ENCODE measurements around the gene LTB4R. TPM values are rescaled to one million over a fixed set of nuclear protein-coding genes. Genes with fewer than 3 reads are reported as not detected.

LTB4R gene
- polyA plus RNA-seq, 1 experiment = 0.98 TPM

DNA sequence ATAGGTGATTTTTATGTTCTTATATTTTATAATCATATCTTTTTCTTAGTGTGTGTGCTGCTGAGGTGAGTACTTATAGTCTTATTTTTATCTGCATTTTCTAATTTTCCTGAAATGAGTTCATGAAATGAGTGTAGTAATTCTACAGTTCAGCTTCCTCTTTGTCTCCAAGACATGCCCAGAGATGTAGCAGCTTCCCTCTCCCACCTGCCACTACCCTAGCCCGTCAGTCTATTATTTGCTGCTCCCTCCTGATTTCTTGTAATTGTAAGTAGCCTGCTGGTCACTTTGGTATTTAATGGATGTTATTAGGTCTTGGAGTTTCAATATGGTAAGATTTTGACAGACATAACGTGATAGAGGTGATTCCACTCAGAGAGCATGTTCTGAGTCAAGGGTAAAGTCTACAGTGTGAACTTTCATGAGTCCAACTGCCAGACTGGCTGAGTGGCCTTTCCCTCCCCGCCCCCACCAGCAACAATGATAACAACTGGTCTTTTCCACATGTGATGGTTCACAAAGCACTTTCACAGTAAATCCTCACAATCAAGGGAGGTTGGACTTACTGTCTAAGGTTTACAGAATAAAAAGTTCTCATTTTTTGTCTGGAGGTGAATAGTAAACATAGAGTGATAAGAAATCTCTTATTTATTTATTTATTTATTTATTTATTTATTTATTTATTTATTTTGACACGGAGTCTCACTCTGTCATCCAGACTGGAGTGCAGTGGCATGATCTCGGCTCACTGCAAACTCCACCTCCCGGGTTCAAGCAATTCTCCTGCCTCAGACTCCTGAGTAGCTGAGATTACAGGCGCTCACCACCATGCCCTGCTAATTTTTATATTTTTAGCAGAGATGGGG lies 32.7 kb downstream of the LTB4R start:
- DNase-seq (ENCODE audit: low read depth, low spot score) = no peak
- CTCF ChIA-PET = interaction anchor here (0.9 to 5.7 kb wide), 3 partner anchors 10 to 92 kb away, joined by 3 to 74 read pairs (median 7); partner anchors contain the start of gene ADCY4

DNA sequence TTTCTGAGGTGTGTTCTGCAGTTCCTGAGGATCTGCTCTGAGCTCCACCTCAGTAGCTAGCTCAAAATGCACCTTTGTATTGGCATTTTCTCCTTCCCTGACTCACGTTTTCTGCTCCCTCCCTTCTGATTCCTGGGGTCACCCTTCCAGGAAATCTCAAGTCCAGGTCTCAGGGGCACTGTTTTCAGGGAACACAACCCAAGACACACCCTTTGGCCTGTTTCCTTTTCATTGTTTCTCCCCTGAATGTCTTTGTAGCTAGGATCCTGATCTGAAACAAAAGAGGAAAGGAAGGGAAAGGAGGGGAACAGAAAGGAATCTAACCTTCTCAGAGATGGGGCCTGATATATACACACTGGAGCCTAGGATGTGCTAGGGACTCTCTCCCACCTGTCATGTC lies 35.8 kb downstream of the LTB4R start:
- CTCF ChIA-PET = interaction anchor here (0.6 to 5.7 kb wide), 7 partner anchors 13 to 150 kb away, joined by 6 to 74 read pairs (median 8); partner anchors contain the start of gene ADCY4
- no peak overlapping the region for H3K27ac ChIP-seq (ENCODE audit: low read depth, low read length)
- no peak overlapping the region for H3K4me3 ChIP-seq (ENCODE audit: low read depth, low read length)
- POLR2A ChIA-PET = interaction anchor here (1.2 kb wide), 1 partner anchor 14 kb away, joined by 3 read pairs; no protein-coding TSS in a partner anchor
- TF ChIP-seq, protein P1, sequence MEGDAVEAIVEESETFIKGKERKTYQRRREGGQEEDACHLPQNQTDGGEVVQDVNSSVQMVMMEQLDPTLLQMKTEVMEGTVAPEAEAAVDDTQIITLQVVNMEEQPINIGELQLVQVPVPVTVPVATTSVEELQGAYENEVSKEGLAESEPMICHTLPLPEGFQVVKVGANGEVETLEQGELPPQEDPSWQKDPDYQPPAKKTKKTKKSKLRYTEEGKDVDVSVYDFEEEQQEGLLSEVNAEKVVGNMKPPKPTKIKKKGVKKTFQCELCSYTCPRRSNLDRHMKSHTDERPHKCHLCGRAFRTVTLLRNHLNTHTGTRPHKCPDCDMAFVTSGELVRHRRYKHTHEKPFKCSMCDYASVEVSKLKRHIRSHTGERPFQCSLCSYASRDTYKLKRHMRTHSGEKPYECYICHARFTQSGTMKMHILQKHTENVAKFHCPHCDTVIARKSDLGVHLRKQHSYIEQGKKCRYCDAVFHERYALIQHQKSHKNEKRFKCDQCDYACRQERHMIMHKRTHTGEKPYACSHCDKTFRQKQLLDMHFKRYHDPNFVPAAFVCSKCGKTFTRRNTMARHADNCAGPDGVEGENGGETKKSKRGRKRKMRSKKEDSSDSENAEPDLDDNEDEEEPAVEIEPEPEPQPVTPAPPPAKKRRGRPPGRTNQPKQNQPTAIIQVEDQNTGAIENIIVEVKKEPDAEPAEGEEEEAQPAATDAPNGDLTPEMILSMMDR (IDR thresholded peaks at IDR 0.05; ENCODE audit: low read depth, low read length) = no peak
- H3K27me3 ChIP-seq (ENCODE audit: control insufficient read depth, insufficient read depth, low read length) = peaks cover 48% of the 10 kb centered on the region
- no peaks in the 10 kb centered on the region for H3K9me3 ChIP-seq (ENCODE audit: control insufficient read depth, insufficient read depth, low read length)
- no peak for DNase-seq (ENCODE audit: low read depth, low spot score)

More for the DNA sequence above, 32.7 kb downstream of the LTB4R start:
- TF ChIP-seq, protein P1 (IDR thresholded peaks at IDR 0.05; ENCODE audit: low read depth, low read length) = no peak
- H3K4me3 ChIP-seq (ENCODE audit: low read depth, low read length) = no peak overlapping the region
- peaks cover 62% of the 10 kb centered on the region for H3K27me3 ChIP-seq (ENCODE audit: control insufficient read depth, insufficient read depth, low read length)
- H3K27ac ChIP-seq (ENCODE audit: low read depth, low read length) = no peak overlapping the region
- no peaks in the 10 kb centered on the region; the same call in 1 of the 2 replicates for H3K9me3 ChIP-seq (ENCODE audit: control insufficient read depth, insufficient read depth, low read length)
- POLR2A ChIA-PET = no interaction called here

DNA sequence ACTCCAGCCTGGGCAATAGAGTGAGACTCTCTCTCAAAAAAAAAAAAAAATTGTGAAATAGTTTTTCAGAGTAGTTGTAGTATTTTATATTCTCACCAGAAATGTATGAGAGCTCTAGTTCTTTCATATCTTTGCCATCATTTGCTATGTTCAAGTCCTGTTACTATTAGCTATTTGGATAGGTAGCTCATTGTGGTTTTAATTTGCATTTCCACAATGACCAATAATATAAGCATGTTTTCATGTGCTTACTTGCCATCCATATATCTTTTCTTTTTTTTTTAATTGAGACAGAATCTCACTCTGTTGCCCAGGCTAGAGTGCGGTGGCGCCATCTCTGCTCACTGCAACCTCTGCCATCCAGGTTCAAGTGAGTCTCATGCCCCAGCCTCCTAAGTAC lies 36.9 kb downstream of the LTB4R start:
- Histone ChIP-seq H3K4me3 (ENCODE audit: low read depth, low read length) (no peak overlapping the region), H3K27ac (ENCODE audit: low read depth, low read length) (no peak overlapping the region), H3K9me3 (ENCODE audit: control insufficient read depth, insufficient read depth, low read length) (no peaks in the 10 kb centered on the region), H3K27me3 (ENCODE audit: control insufficient read depth, insufficient read depth, low read length) (peaks cover 49% of the 10 kb centered on the region)
- POLR2A ChIA-PET = no interaction called here
- CTCF ChIA-PET = interaction anchor here (0.7 to 5.7 kb wide), 5 partner anchors 11 to 89 kb away, joined by 3 to 74 read pairs (median 10); partner anchors contain the start of gene ADCY4
- no peak for DNase-seq (ENCODE audit: low read depth, low spot score)
- TF ChIP-seq, protein P1 (IDR thresholded peaks at IDR 0.05; ENCODE audit: low read depth, low read length) = no peak

DNA sequence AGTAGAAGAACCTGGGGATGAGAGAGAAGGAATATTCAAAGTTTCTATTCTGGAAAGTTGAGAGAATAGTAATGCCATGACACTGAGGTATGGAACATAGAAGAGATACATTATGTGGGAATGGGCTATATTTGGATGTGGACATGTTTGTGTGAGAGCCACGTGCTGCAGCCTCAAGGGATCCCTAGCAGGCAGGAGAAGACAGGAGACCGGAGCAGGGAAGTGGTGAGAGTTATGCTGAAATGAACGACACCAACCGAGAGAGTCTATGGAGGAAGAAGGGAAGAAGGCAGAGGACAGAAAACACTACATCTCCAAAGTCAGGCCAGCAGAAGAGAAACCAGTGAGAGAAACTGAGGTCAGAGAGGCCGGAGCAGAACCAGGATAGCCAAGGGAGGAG lies 38.4 kb downstream of the LTB4R start:
- DNase-seq (ENCODE audit: low read depth, low spot score) = no peak
- ChIA-PET CTCF (interaction anchor here (0.7 to 0.9 kb wide), 3 partner anchors 16 to 82 kb away, joined by 4 to 6 read pairs (median 5); no protein-coding TSS in a partner anchor), POLR2A (no interaction called here)
- Histone ChIP-seq H3K9me3 (ENCODE audit: control insufficient read depth, insufficient read depth, low read length) (no peaks in the 10 kb centered on the region), H3K27ac (ENCODE audit: low read depth, low read length) (no peak overlapping the region), H3K4me3 (ENCODE audit: low read depth, low read length) (no peak overlapping the region), H3K27me3 (ENCODE audit: control insufficient read depth, insufficient read depth, low read length) (peaks cover 46% of the 10 kb centered on the region)
- TF ChIP-seq, protein P1 (IDR thresholded peaks at IDR 0.05; ENCODE audit: low read depth, low read length) = no peak

DNA sequence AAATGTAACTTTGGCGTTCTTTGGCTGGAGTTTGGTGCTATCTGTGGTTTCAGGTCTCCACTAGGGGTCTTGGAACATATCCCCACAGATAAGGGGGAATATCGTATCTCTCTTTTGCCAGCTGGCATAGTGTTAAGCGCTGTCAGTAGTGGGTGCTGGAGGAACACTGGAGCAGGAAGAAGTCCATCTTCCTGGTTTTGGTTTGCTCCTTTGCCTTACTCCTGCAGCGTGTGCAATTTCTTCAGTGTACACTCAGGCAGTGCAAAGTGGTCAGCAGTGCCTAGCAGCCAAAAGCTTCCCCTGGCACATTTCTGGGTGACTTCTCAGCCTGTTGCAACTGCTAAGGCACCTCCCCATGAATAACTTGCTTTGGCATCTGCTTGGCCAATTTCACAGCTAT lies 40.2 kb downstream of the LTB4R start:
- H3K27ac ChIP-seq (ENCODE audit: low read depth, low read length) = no peak overlapping the region

More for the DNA sequence above, 40.2 kb downstream of the LTB4R start:
- peaks cover 32% of the 10 kb centered on the region for H3K27me3 ChIP-seq (ENCODE audit: control insufficient read depth, insufficient read depth, low read length)
- TF ChIP-seq, protein P1 (IDR thresholded peaks at IDR 0.05; ENCODE audit: low read depth, low read length) = no peak; the same call in 1 of the 2 replicates
- peaks cover 3% of the 10 kb centered on the region; the same call in 1 of the 2 replicates for H3K9me3 ChIP-seq (ENCODE audit: control insufficient read depth, insufficient read depth, low read length)
- CTCF ChIA-PET = interaction anchor here (0.7 to 4.5 kb wide), 7 partner anchors 11 to 91 kb away, joined by 3 to 35 read pairs (median 7); partner anchors contain the start of genes ADCY4, CIDEB, RIPK3 and SDR39U1
- no peak overlapping the region for H3K4me3 ChIP-seq (ENCODE audit: low read depth, low read length)
- no peak for DNase-seq (ENCODE audit: low read depth, low spot score)
- POLR2A ChIA-PET = no interaction called here
